ENCODE results near the gene HSPA14. TPM values are rescaled to one million over a fixed set of nuclear protein-coding genes. Genes with fewer than 3 reads are reported as not detected.
"Not testable (repeated sequence)": the region's sequence is repeated elsewhere in the genome, so short reads cannot be mapped to it uniquely, and the experiment has no call there.

Gene HSPA14
- total and polyA plus RNA-seq, 2 of the 8 experiments (the other 6 are each of a cell fraction or from before 2014, with no cell fraction given) = 20.5 to 36.4 TPM

DNA sequence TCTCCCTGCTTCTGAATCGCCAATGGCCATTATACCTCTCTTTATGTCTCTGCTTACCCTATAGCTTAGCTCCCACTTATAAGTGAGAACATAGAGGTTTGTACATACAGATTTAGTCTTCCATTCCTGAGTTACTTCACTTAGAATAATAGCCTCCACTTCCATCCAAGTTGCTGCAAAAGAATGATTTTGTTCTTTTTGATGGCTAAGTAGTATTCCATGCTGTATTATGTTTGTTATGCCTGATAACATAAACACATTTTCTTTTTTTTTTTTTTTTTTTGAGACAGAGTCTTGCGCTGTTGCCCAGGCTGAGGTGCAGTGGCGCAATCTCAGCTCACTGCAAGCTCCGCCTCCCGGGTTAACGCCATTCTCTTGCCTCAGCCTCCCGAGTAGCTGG, 21.4 kb upstream of the HSPA14 start:
- H4K20me1 ChIP-seq (replicated peaks in 1 of 2; ENCODE audit: control insufficient read depth in 1 of 2, insufficient read depth in 2 of 2, low read length in 2 of 2); H3K23ac ChIP-seq (ENCODE audit: insufficient read length); H3K56ac ChIP-seq (replicated peaks; ENCODE audit: insufficient read length, low read depth, low read length); H2BK120ac ChIP-seq (replicated peaks; ENCODE audit: low read depth, low read length); POLR2A ChIA-PET (ENCODE audit: partially characterized antibody); H2BK20ac ChIP-seq (ENCODE audit: low read length); H3K27me3 ChIP-seq (replicated peaks in 1 of 4; ENCODE audit: control insufficient read depth in 3 of 4, extremely low read depth in 1 of 4, insufficient read depth in 3 of 4, low read length in 3 of 4); H3K18ac ChIP-seq (ENCODE audit: extremely low read depth, low read length); H4K91ac ChIP-seq (replicated peaks; ENCODE audit: insufficient read length, low read length); H3K79me2 ChIP-seq (ENCODE audit: control insufficient read depth in 1 of 2, insufficient read depth in 2 of 2, low read length in 2 of 2); H4K8ac ChIP-seq (ENCODE audit: extremely low read depth, insufficient read depth, low read length); H2BK5ac ChIP-seq (ENCODE audit: low read depth, low read length); FAIRE-seq; H3K79me1 ChIP-seq (ENCODE audit: low read depth, low read length); H2AK5ac ChIP-seq (ENCODE audit: low read depth, low read length); H3K4me2 ChIP-seq (ENCODE audit: insufficient read depth in 1 of 2, low read depth in 2 of 2, low read length in 2 of 2); H3K4ac ChIP-seq (replicated peaks; ENCODE audit: insufficient read length, low read depth, low read length); H3K36me3 ChIP-seq (ENCODE audit: control insufficient read depth in 2 of 4, insufficient read depth in 4 of 4, low read length in 3 of 4); DNase-seq (ENCODE audit: low read depth in 1 of 2, low spot score in 2 of 2); H3K23me2 ChIP-seq (ENCODE audit: low read depth, low read length); H3K4me1 ChIP-seq (replicated peaks in 1 of 4; ENCODE audit: control insufficient read depth in 3 of 4, insufficient read depth in 4 of 4, low read length in 3 of 4); H3K14ac ChIP-seq (ENCODE audit: insufficient read length); H4K5ac ChIP-seq (ENCODE audit: insufficient read length, low read depth, low read length); H3K9me3 ChIP-seq (ENCODE audit: insufficient read depth in 2 of 2, low read depth in 1 of 2, low read length in 1 of 2); H2AFZ ChIP-seq (ENCODE audit: low read length); H3K27ac ChIP-seq (ENCODE audit: low read depth, low read length); H2BK12ac ChIP-seq (ENCODE audit: low read depth, low read length); H2BK15ac ChIP-seq (ENCODE audit: low read length); H3K9ac ChIP-seq (replicated peaks in 1 of 4; ENCODE audit: extremely low read depth in 1 of 4, low read depth in 3 of 4, low read length in 3 of 4); H3K4me3 ChIP-seq (ENCODE audit: extremely low read depth in 1 of 4, insufficient read depth in 2 of 4, low read depth in 3 of 4, low read length in 4 of 4): not testable (repeated sequence)
- 97% methylated on average over 5 of the region's 7 CpGs; no CpG with 5 or more reads in 1 of the 2 experiments for WGBS, 2 experiments (ENCODE audit: extremely low coverage in 1 of 2, insufficient coverage in 1 of 2, insufficient read length in 1 of 2, insufficient replicate concordance in 2 of 2, low coverage in 1 of 2, low lambda C conversion rate in 2 of 2, missing lambda C conversion rate in 1 of 2)
- CTCF ChIA-PET (ENCODE audit: partially characterized antibody) = interaction anchor here (1.1 to 1.2 kb wide), 2 partner anchors 10 to 280 kb away, joined by 3 to 4 read pairs; no protein-coding TSS in a partner anchor

Measured in H1 (cell line).